HG03342 (cell line): ENCODE data around the gene CBFA2T2.
"Not testable (repeated sequence)": the region's sequence is repeated elsewhere in the genome, so short reads cannot be mapped to it uniquely, and the experiment has no call there.

Experiments
- ATAC-seq: cut with Tn5 transposase; IDR thresholded peaks from one replicate; pipeline ENCODE4 v1.9.1; 2021; ENCODE audit warnings: mild to moderate bottlenecking, moderate library complexity; ENCODE audit not compliant: unreplicated experiment

Gene CBFA2T2

GRCh38 chr20:33688938-33689424, 199.1 kb downstream of the CBFA2T2 start:
- no peak for ATAC-seq

GRCh38 chr20:33689493-33689892, 199.6 kb downstream of the CBFA2T2 start:
- ATAC-seq, result no peak

GRCh38 chr20:33689973-33690372, 200.1 kb downstream of the CBFA2T2 start:
- ATAC-seq, result no peak

- ATAC-seq, result no peak
These were observed 203.4 kb downstream of the CBFA2T2 start for GRCh38 chr20:33693289-33693688.

- ATAC-seq, result no peak
These were observed 204.1 kb downstream of the CBFA2T2 start for GRCh38 chr20:33693741-33694638.

GRCh38 chr20:33694639-33695012, 204.7 kb downstream of the CBFA2T2 start:
- ATAC-seq, result no peak

GRCh38 chr20:33696448-33696847, 206.6 kb downstream of the CBFA2T2 start:
- no peak for ATAC-seq

- ATAC-seq, result no peak
These were observed 207.2 kb downstream of the CBFA2T2 start for GRCh38 chr20:33697129-33697528.

- not testable (repeated sequence) for ATAC-seq
These were observed 209.1 kb downstream of the CBFA2T2 start for GRCh38 chr20:33698966-33699365.
